SIG-M5 (cell line): Measurements from ENCODE around the gene ZSCAN16.
"Not testable (repeated sequence)": the region's sequence is repeated elsewhere in the genome, so short reads cannot be mapped to it uniquely, and the experiment has no call there.

Source experiments
- DNase-seq: peaks from one replicate; lab custom pipeline; 2025; lab: John Stamatoyannopoulos, UW

The ZSCAN16 gene

GRCh38 chr6:28124350-28124970 is at the start of gene ZSCAN16:
Gene ZSCAN16, plus strand, starts transcription at chr6:28124609. Its CDS starts 835 bp downstream, at chr6:28125444.
- no peak for DNase-seq

GRCh38 chr6:28078050-28078449 is 46.4 kb upstream of the ZSCAN16 start:
- DNase-seq, result no peak

GRCh38 chr6:28078836-28079235 is 45.6 kb upstream of the ZSCAN16 start:
- DNase-seq, result no peak

- not testable (repeated sequence) for DNase-seq
Measured at GRCh38 chr6:28080381-28080630, 44.1 kb upstream of the ZSCAN16 start, which contains the start of gene ZNF165. Gene ZNF165, plus strand, starts transcription at chr6:28080568. Its CDS starts 4,913 bp downstream, at chr6:28085481.

- DNase-seq, result no peak
Measured at GRCh38 chr6:28080631-28081485, 43.6 kb upstream of the ZSCAN16 start.

GRCh38 chr6:28081486-28081751 is 43.0 kb upstream of the ZSCAN16 start:
- DNase-seq, result no peak

GRCh38 chr6:28082939-28083338 is 41.5 kb upstream of the ZSCAN16 start:
- DNase-seq, result no peak

GRCh38 chr6:28089054-28089453 is 35.4 kb upstream of the ZSCAN16 start:
- no peak for DNase-seq

GRCh38 chr6:28090917-28091586 is 33.4 kb upstream of the ZSCAN16 start:
- no peak for DNase-seq

GRCh38 chr6:28102222-28102621 is 22.2 kb upstream of the ZSCAN16 start:
- not testable (repeated sequence) for DNase-seq

- DNase-seq, result not testable (repeated sequence)
Measured at GRCh38 chr6:28102699-28103098, 21.7 kb upstream of the ZSCAN16 start.

- no peak for DNase-seq
Measured at GRCh38 chr6:28104392-28105244, 19.8 kb upstream of the ZSCAN16 start.

- DNase-seq, result no peak
Measured at GRCh38 chr6:28105245-28105639, 19.2 kb upstream of the ZSCAN16 start.

GRCh38 chr6:28107506-28107905 is 16.9 kb upstream of the ZSCAN16 start:
- DNase-seq, result no peak

GRCh38 chr6:28111964-28112363 is 12.4 kb upstream of the ZSCAN16 start:
- no peak for DNase-seq

GRCh38 chr6:28115799-28116198 is 8.6 kb upstream of the ZSCAN16 start:
- no peak for DNase-seq

- no peak for DNase-seq
Measured at GRCh38 chr6:28117386-28118050, 6.9 kb upstream of the ZSCAN16 start.

- no peak for DNase-seq
Measured at GRCh38 chr6:28118217-28118616, 6.2 kb upstream of the ZSCAN16 start.

- no peak for DNase-seq
Measured at GRCh38 chr6:28121876-28122275, 2.5 kb upstream of the ZSCAN16 start.

GRCh38 chr6:28122283-28122682 is 2.1 kb upstream of the ZSCAN16 start:
- DNase-seq, result not testable (repeated sequence)

GRCh38 chr6:28124971-28125353 is 553 bp downstream of the ZSCAN16 start:
- no peak for DNase-seq

- no peak for DNase-seq
Measured at GRCh38 chr6:28125401-28125800, 992 bp downstream of the ZSCAN16 start.
